PC-9 (cell line): ENCODE results near the gene ATG2A.

Experiments
- EZH2 ChIP-seq: fragments of 200-600 bp; sonication (generic); IDR thresholded peaks from 2 replicates; pipeline ENCODE4 v1.8.0; 2017; ENCODE audit warnings: antibody characterized with exemption, low read depth
- TF ChIP-seq, protein P1 (sequence below): fragments of 200-600 bp; sonication (generic); conservative IDR thresholded peaks from 2 replicates; pipeline ENCODE4 v1.6.1; 2017; ENCODE audit warnings: mixed run types, antibody characterized with exemption, mild to moderate bottlenecking, moderate library complexity

DNA sequence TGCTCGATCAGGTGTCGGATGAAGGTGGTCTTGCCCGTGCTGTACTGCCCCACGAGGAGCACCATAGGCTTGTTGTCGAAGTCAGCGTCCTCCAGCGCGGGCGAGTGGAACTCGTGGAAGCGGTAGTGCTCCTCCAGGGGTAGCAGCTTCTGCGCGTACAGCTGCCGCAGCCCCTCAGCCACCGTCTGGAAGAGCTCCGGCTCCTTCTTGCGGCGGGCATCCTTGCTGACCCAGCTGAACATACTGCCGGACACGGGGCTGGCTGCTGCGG is 38.9 kb downstream of the ATG2A start:
- TF ChIP-seq, protein P1, sequence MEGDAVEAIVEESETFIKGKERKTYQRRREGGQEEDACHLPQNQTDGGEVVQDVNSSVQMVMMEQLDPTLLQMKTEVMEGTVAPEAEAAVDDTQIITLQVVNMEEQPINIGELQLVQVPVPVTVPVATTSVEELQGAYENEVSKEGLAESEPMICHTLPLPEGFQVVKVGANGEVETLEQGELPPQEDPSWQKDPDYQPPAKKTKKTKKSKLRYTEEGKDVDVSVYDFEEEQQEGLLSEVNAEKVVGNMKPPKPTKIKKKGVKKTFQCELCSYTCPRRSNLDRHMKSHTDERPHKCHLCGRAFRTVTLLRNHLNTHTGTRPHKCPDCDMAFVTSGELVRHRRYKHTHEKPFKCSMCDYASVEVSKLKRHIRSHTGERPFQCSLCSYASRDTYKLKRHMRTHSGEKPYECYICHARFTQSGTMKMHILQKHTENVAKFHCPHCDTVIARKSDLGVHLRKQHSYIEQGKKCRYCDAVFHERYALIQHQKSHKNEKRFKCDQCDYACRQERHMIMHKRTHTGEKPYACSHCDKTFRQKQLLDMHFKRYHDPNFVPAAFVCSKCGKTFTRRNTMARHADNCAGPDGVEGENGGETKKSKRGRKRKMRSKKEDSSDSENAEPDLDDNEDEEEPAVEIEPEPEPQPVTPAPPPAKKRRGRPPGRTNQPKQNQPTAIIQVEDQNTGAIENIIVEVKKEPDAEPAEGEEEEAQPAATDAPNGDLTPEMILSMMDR: no peak
- no peak for TF ChIP-seq EZH2
